RWPE1 (cell line): ENCODE data around the gene DAPK1.

Experiments used
- CTCF ChIA-PET: fragments of 350-600 bp; sonication (Branson Sonifier 250); formaldehyde crosslinking; extraction: SDS; loops from one replicate; lab custom pipeline; 2021; lab: Yijun Ruan, JAX
- POLR2A ChIA-PET: fragments of 400-600 bp; formaldehyde crosslinking; extraction: SDS; loops from one replicate; lab custom pipeline; 2020; ENCODE audit warnings: antibody characterized with exemption; ENCODE audit not compliant: low non-redundant PET; lab: Yijun Ruan, JAX
- DNase-seq: peaks from one replicate; pipeline ENCODE4 v3.0.0; 2012; ENCODE audit warnings: low spot score
- H3K27ac ChIP-seq: fragments of 450-650 bp; 2 replicates; pipeline ENCODE4 v1.5.1; 2017
- CTCF ChIP-seq: fragments of 450-650 bp; conservative IDR thresholded peaks from 2 replicates; pipeline ENCODE4 v1.5.1; 2017; ENCODE audit warnings: low read depth, mild to moderate bottlenecking

Gene DAPK1

DNA sequence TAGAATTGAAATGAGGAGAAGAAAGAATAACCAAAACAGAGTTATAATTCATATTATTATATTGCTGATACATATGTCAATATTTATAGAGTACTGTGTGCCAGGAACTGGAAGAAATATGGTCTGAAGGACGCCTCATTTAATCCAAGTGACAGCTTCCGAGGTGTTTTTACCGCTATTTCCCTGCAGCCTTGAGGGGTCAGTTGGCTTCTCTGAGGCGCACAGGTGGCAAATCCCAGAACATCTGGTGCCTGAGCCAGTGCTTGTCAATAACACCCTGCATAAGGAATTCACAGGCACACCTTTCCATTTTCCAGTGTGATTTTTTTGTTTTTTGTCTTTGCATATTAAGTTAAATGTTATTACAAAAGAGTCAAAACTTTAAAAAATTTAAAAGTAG, 185.0 kb downstream of the DAPK1 start:
- ChIA-PET POLR2A (no interaction called here), CTCF (no interaction called here)
- DNase-seq: no peak
- no peak overlapping the region for H3K27ac ChIP-seq
- no peak for TF ChIP-seq CTCF

GRCh38 chr9:87683751-87684626, 186.3 kb downstream of the DAPK1 start:
- DNase-seq: no peak
- ChIA-PET POLR2A (no interaction called here), CTCF (interaction anchor here (0.5 to 2.9 kb wide), 10 partner anchors 13 to 729 kb away, joined by 3 to 36 read pairs (median 4); no protein-coding TSS in a partner anchor)
- no peak for TF ChIP-seq CTCF
- no peak overlapping the region for H3K27ac ChIP-seq

- peak; percentile 80 for DNase-seq
- POLR2A ChIA-PET: no interaction called here
- no peak overlapping the region for H3K27ac ChIP-seq
- TF ChIP-seq CTCF: peak; percentile 73
- CTCF ChIA-PET: interaction anchor here (0.5 to 2.9 kb wide), 13 partner anchors 11 to 730 kb away, joined by 3 to 36 read pairs (median 4); no protein-coding TSS in a partner anchor
Measured at GRCh38 chr9:87684627-87685219, 187.1 kb downstream of the DAPK1 start.

DNA sequence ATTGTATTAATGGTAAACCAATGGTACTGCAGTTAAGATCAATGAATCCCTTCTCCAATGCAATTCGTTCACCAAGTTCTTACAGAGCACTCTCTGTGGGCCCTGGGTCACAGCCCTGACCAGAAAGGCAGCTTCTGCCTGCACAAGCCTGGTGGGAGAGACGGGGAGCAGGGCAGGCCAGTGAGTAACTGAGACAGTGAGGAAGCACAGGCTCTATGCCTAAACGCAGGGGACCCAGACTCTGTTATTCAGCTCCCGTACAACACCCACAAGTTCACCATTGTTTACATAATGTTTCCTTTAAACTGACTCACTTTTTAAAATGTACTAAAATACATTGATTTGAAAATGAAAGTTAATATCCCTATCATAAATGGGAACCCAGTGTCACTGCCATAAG, 187.8 kb downstream of the DAPK1 start:
- CTCF ChIA-PET: interaction anchor here (0.7 to 2.9 kb wide), 3 partner anchors 10 to 127 kb away, joined by 4 to 36 read pairs (median 4); no protein-coding TSS in a partner anchor
- no peak for DNase-seq
- no peak for TF ChIP-seq CTCF
- no peak overlapping the region for H3K27ac ChIP-seq
- POLR2A ChIA-PET: no interaction called here

GRCh38 chr9:87685871-87686519, 188.3 kb downstream of the DAPK1 start:
- no peak for DNase-seq
- POLR2A ChIA-PET: no interaction called here
- CTCF ChIA-PET: interaction anchor here (2.9 kb wide), 1 partner anchor 127 kb away, joined by 36 read pairs; no protein-coding TSS in a partner anchor
- TF ChIP-seq CTCF: no peak
- H3K27ac ChIP-seq: no peak overlapping the region

GRCh38 chr9:87686520-87687090, 188.9 kb downstream of the DAPK1 start:
- TF ChIP-seq CTCF: no peak
- DNase-seq: no peak
- POLR2A ChIA-PET: no interaction called here
- no peak overlapping the region for H3K27ac ChIP-seq
- CTCF ChIA-PET: interaction anchor here (0.7 kb wide), 1 partner anchor 126 kb away, joined by 3 read pairs; no protein-coding TSS in a partner anchor
